Keratinocyte (primary cell): ENCODE results near the gene EHBP1. TPM values are rescaled to one million over a fixed set of nuclear protein-coding genes. Genes with fewer than 3 reads are reported as not detected.

ENCODE experiments used
- DNase-seq: peaks from one replicate; pipeline ENCODE4 v3.0.0-alpha.2; 2011; ENCODE audit warnings: low read depth, missing footprints, low spot score
- FAIRE-seq: peaks from 2 replicates; lab custom pipeline; 2011; peaks lifted over from hg19 to GRCh38; lab: Jason Lieb, UNC
- H2AFZ ChIP-seq: 2 replicates; pipeline ENCODE4 v1.6.0; 2012; ENCODE audit warnings: low read length, control low read depth, inconsistent platforms; ENCODE audit not compliant: control insufficient read depth
- H3K27ac ChIP-seq: 2 replicates; pipeline ENCODE4 v1.5.1; 2011; ENCODE audit warnings: low read length; ENCODE audit not compliant: control insufficient read depth, insufficient read depth
- H3K27me3 ChIP-seq: 3 replicates; pipeline ENCODE4 v1.6.0; 2011; ENCODE audit warnings: low read length; ENCODE audit not compliant: control insufficient read depth, insufficient read depth; ENCODE audit errors: extremely low read depth
- H3K36me3 ChIP-seq, 2 experiments: 2 replicates in 1 of 2; 3 replicates in 1 of 2; pipeline ENCODE4 v1.5.1; 2011; ENCODE audit warnings: low read length in 2 of 2, mild to moderate bottlenecking in 1 of 2; ENCODE audit not compliant: control insufficient read depth in 2 of 2, insufficient read depth in 2 of 2; ENCODE audit errors: extremely low read depth in 1 of 2
- H3K4me1 ChIP-seq: 3 replicates; pipeline ENCODE4 v1.5.1; 2011; ENCODE audit warnings: low read length; ENCODE audit not compliant: control insufficient read depth, insufficient read depth; ENCODE audit errors: extremely low read depth
- H3K4me2 ChIP-seq: 3 replicates; pipeline ENCODE4 v1.6.0; 2011; ENCODE audit warnings: low read depth, low read length; ENCODE audit not compliant: control insufficient read depth, insufficient read depth; ENCODE audit errors: extremely low read depth
- H3K4me3 ChIP-seq, 3 experiments: fragments of 200-600 bp in 1 of 3; sonication (generic) in 1 of 3; 2 replicates in 2 of 3; 3 replicates in 1 of 3; pipeline ENCODE4 v1.5.1; 2011 to 2016; ENCODE audit warnings: low read length in 3 of 3, mild to moderate bottlenecking in 3 of 3, control low read depth in 2 of 3, inconsistent platforms in 1 of 3, low read depth in 1 of 3, mixed read lengths in 1 of 3, mixed run types in 1 of 3, moderate library complexity in 1 of 3; ENCODE audit not compliant: control insufficient read depth in 2 of 3, insufficient read depth in 2 of 3; ENCODE audit errors: extremely low read depth in 1 of 3
- H3K79me2 ChIP-seq: 2 replicates; pipeline ENCODE4 v1.6.0; 2012; ENCODE audit warnings: low read length; ENCODE audit not compliant: control insufficient read depth, insufficient read depth
- H3K9ac ChIP-seq: 3 replicates; pipeline ENCODE4 v1.6.0; 2011; ENCODE audit warnings: low read length; ENCODE audit not compliant: control insufficient read depth, insufficient read depth; ENCODE audit errors: extremely low read depth
- H3K9me1 ChIP-seq: 3 replicates; pipeline ENCODE4 v1.6.0; 2011; ENCODE audit warnings: low read length; ENCODE audit not compliant: control insufficient read depth, insufficient read depth; ENCODE audit errors: extremely low read depth
- H3K9me3 ChIP-seq: 2 replicates; pipeline ENCODE4 v1.5.1; 2012; ENCODE audit warnings: low read depth, low read length; ENCODE audit not compliant: control insufficient read depth
- H4K20me1 ChIP-seq: 3 replicates; pipeline ENCODE4 v1.6.0; 2011; ENCODE audit warnings: low read length; ENCODE audit not compliant: control insufficient read depth, insufficient read depth; ENCODE audit errors: extremely low read depth
- CTCF ChIP-seq, 3 experiments: IDR thresholded peaks in 1 of 3; conservative IDR thresholded peaks in 1 of 3; optimal IDR thresholded peaks in 1 of 3; 2 replicates in 2 of 3; 3 replicates in 1 of 3; pipeline versions ENCODE3 to v1.5.1; 2011; ENCODE audit warnings: low read length in 3 of 3, mild to moderate bottlenecking in 3 of 3, moderate library complexity in 2 of 3, control low read depth in 1 of 3, inconsistent platforms in 1 of 3; ENCODE audit not compliant: insufficient read depth in 2 of 3; ENCODE audit errors: extremely low read depth in 1 of 3
- EZH2 ChIP-seq: IDR thresholded peaks from one replicate; pipeline ENCODE4 v1.6.1; 2012; ENCODE audit warnings: inconsistent platforms, mild to moderate bottlenecking, low read length, moderate library complexity
- dilution Hi-C: fragments of 300-500 bp; cut with MboI; formaldehyde crosslinking; loops from one replicate; pipeline ENCODE4 v1.7.0; 2020; ENCODE audit warnings: low sequenced_read_pairs; ENCODE audit not compliant: extremely low pct_ligation_motif_present
- polyA plus RNA-seq, 5 experiments: library from polyadenylated mRNA; depleted of rRNA in 3 of 5; stranded (reverse) in 3 of 5; stranded (forward) in 1 of 5; unstranded in 1 of 5; fragments of >200 nt; gene quantifications; 1 replicate in 1 of 5; 2 replicates in 3 of 5; 3 replicates in 1 of 5; pipeline versions ENCODE4 v1.2.1 to v1.2.3, GENCODE V29; 2011 to 2012; ENCODE audit warnings: missing spikeins in 2 of 5, low read depth in 1 of 5, low replicate concordance in 1 of 5

The EHBP1 gene
- polyA plus RNA-seq, 1 donor (not counting 4 experiments of a cell fraction or from before 2014, with no cell fraction given), result 59.0 TPM

GRCh38 chr2:62894966-62895631, 189.6 kb downstream of the EHBP1 start:
- FAIRE-seq (no peak), DNase-seq (no peak)
- no peak overlapping the region for H2AFZ ChIP-seq
- no peak overlapping the region for H3K4me2 ChIP-seq
- H3K27me3 ChIP-seq, result no peaks in the 10 kb centered on the region
- no peak overlapping the region for H3K9ac ChIP-seq
- H3K79me2 ChIP-seq, result no peaks in the 10 kb centered on the region
- peaks cover 7% of the 10 kb centered on the region for H3K4me1 ChIP-seq
- TF ChIP-seq EZH2 (no peak), CTCF (optimal IDR thresholded peaks at IDR 0.05 in 1 of 3, IDR thresholded peaks at IDR 0.05 in 1 of 3, conservative IDR thresholded peaks at IDR 0.05 in 1 of 3; ENCODE audit: extremely low read depth in 1 of 3, insufficient read depth in 2 of 3, low read length in 3 of 3) (no peak)
- H4K20me1 ChIP-seq, result no peaks in the 10 kb centered on the region
- H3K4me3 ChIP-seq, result no peak overlapping the region
- no peaks in the 10 kb centered on the region for H3K9me1 ChIP-seq
- H3K36me3 ChIP-seq, result no peaks in the 10 kb centered on the region
- no peaks in the 10 kb centered on the region for H3K9me3 ChIP-seq
- H3K27ac ChIP-seq, result no peak overlapping the region
- dilution Hi-C loops, result no loop called here

- no peak for TF ChIP-seq CTCF (optimal IDR thresholded peaks at IDR 0.05 in 1 of 3, IDR thresholded peaks at IDR 0.05 in 1 of 3, conservative IDR thresholded peaks at IDR 0.05 in 1 of 3; ENCODE audit: extremely low read depth in 1 of 3, insufficient read depth in 2 of 3, low read length in 3 of 3)
- no peak for TF ChIP-seq EZH2
- H3K9me1 ChIP-seq, result no peaks in the 10 kb centered on the region
- no peak overlapping the region for H2AFZ ChIP-seq
- no peak overlapping the region for H3K27ac ChIP-seq
- H3K27me3 ChIP-seq, result no peaks in the 10 kb centered on the region
- H3K4me1 ChIP-seq, result peaks cover 7% of the 10 kb centered on the region
- H4K20me1 ChIP-seq, result no peaks in the 10 kb centered on the region
- DNase-seq (no peak), FAIRE-seq (no peak)
- no peak overlapping the region for H3K9ac ChIP-seq
- H3K4me3 ChIP-seq, result no peak overlapping the region
- H3K36me3 ChIP-seq, result peaks cover 0 to 2% of the 10 kb centered on the region in 2 experiments
- no peaks in the 10 kb centered on the region for H3K9me3 ChIP-seq
- no peak overlapping the region for H3K4me2 ChIP-seq
- no peaks in the 10 kb centered on the region for H3K79me2 ChIP-seq
- dilution Hi-C loops, result no loop called here
These were observed 190.1 kb downstream of the EHBP1 start for GRCh38 chr2:62895632-62896009.
